GM19324 (cell line): ENCODE results near the gene ATP2C1.
"Not testable (repeated sequence)": the region's sequence is repeated elsewhere in the genome, so short reads cannot be mapped to it uniquely, and the experiment has no call there.

Experiments
- ATAC-seq: cut with Tn5 transposase; IDR thresholded peaks from one replicate; pipeline ENCODE4 v1.9.1; 2021; ENCODE audit warnings: mild to moderate bottlenecking, moderate library complexity; ENCODE audit not compliant: unreplicated experiment, low FRiP score

Gene ATP2C1

GRCh38 chr3:131036200-131036816 is 142.4 kb downstream of the ATP2C1 start:
- ATAC-seq = no peak

- no peak for ATAC-seq
These were observed 143.1 kb downstream of the ATP2C1 start for GRCh38 chr3:131036986-131037385.

- ATAC-seq = no peak
These were observed 144.4 kb downstream of the ATP2C1 start for GRCh38 chr3:131038326-131038725.

- not testable (repeated sequence) for ATAC-seq
These were observed 148.5 kb downstream of the ATP2C1 start for GRCh38 chr3:131042271-131042985.

- no peak for ATAC-seq
These were observed 153.7 kb downstream of the ATP2C1 start for GRCh38 chr3:131047582-131047981.

- ATAC-seq = no peak
These were observed 154.1 kb downstream of the ATP2C1 start for GRCh38 chr3:131048030-131048429.

- ATAC-seq = no peak
These were observed 156.1 kb downstream of the ATP2C1 start for GRCh38 chr3:131050001-131050400.

GRCh38 chr3:131053043-131053859 is 159.4 kb downstream of the ATP2C1 start:
- no peak for ATAC-seq
